GM19025 (cell line): Measurements from ENCODE around the gene BIRC3.

Experiments
- ATAC-seq: cut with Tn5 transposase; IDR thresholded peaks from one replicate; pipeline ENCODE4 v1.9.1; 2021; ENCODE audit warnings: mild to moderate bottlenecking, low read depth, moderate library complexity; ENCODE audit not compliant: unreplicated experiment

The BIRC3 gene

DNA sequence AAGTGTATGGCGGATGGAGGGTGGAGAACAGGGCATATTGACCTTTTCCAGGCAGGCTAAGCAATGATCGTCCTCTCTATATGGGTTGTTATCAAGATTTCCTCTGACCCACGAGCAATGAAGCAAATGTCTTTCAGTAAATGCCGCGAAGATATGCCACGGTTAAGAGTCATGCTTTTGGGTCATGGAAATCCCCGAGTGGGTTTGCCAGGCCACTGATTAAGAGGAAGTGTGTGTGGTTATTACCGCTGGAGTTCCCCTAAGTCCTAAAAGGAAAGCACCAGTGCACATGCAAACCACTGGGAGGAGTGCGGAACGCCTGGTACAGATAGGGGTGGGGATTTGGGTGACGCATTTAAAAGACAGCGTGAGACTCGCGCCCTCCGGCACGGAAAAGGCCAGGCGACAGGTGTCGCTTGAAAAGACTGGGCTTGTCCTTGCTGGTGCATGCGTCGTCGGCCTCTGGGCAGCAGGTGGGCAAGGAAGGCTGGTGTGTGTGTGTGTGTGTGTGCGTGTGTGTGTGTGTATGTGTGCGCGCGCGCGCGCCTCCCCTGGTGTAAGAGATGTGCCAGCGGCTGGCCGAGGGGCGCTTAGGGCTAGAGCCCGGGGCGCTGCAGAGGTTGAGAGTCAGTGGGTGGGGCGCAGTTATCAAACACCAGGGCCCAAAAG is at the start of gene BIRC3:
BIRC3 (plus strand) TSS at position 386 of the 669 bp plus-strand sequence. CDS start 7,026 bp downstream, outside the sequence.
- ATAC-seq = peak; percentile 78

DNA sequence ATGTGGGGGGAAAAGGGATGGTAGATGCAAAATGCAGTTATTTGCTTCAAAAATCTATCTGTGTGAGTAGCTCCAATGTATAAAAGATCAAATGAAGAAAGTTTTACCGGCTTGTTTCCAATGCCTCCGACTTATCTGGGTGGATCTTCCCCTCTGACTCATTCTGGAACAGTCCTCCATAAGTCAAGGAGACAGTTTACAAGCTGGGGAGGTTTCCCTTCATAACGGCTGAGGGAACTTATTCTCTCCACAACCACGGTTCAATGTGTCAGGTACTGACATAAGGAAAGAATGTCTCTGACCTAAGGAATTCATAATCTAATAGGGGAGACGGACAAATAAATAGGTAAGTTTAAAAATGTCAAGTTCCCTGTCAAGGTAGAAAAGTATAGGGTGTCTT is 49.7 kb upstream of the BIRC3 start:
- ATAC-seq = no peak

DNA sequence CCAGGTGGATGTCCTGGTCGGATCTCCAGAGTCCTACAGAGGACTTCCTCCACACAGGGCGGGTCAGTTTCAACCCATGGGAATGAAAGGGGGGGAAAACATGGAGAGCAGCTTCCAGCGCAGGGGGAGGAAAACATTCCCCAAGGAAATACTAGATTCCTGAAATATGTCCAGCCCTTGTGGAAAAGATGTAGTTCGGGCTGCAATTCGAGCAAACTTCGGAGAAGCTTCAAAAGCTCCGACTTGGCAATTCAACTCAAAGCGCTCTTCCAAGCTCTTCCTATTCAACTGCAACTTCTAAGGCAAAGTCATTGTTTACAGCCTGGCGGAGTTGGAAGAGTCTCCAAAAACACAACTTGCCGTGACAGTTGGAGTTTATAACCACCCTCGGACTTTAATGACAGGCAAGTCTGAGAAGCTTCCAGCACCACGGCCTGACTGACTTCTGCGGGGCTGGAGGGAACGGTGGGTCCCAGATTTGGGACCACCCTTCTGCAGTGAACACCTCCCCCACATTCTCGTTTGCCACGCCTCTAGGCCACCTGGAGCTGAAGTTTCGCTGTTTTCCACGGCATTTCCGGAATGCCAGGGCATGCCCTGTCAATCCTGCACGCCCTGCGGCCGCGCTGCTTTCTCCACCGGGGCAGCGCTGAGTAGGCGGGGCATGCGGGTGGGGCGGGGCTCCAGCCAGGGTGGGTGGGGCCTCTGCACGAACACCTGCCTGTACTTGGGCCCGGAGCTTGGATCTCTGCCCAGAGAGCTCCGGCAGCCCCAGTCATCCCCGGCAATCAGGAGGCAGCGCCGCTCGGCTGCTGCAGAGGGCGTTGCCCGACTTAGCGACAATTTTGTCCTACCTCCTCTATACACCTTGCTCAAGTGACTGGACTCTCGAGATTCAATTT is 49.0 kb upstream of the BIRC3 start:
- peak; percentile 91 for ATAC-seq

DNA sequence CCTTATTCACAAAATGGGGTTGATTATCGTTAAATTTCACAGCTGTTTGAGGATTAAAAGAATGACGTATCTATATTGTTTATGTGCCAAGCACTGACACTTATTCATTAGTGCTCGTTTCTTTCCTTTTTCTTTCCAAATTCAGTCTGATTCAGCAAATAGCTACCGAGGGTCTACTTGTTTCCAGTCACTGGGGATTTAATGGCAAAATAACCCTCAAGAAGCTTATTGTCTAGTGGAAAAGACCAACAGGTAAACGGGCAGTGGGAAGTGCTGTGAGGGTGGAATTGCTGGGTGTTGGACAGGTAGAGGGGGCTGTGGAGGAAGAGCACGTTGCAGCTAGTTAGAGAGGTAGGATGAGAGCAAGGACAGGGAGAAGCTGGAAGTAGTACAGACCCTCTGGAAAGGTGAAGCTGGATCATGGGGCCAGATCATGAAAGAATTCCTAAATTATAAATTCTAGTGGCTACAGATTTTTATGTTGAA is 48.3 kb upstream of the BIRC3 start:
- ATAC-seq = no peak

DNA sequence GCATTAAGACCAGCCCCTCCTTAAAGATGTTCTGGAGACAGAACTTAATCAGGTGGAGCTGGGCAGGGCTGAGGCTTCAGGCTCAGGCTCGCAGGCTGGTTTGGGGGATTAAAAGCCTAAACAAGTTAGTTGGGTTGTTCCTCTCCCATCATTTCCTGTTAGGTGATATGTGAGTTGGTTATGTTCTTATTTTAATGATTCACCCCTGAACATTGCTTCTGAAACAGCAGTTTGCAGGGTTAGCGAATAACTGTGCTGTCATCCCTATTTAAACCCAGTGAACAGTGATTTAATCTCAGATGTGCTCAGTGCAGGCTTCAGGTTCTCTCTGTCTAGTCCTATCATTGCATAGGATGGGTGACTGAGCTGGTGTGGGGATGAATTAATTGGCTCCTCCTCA is 47.4 kb upstream of the BIRC3 start:
- ATAC-seq = no peak

DNA sequence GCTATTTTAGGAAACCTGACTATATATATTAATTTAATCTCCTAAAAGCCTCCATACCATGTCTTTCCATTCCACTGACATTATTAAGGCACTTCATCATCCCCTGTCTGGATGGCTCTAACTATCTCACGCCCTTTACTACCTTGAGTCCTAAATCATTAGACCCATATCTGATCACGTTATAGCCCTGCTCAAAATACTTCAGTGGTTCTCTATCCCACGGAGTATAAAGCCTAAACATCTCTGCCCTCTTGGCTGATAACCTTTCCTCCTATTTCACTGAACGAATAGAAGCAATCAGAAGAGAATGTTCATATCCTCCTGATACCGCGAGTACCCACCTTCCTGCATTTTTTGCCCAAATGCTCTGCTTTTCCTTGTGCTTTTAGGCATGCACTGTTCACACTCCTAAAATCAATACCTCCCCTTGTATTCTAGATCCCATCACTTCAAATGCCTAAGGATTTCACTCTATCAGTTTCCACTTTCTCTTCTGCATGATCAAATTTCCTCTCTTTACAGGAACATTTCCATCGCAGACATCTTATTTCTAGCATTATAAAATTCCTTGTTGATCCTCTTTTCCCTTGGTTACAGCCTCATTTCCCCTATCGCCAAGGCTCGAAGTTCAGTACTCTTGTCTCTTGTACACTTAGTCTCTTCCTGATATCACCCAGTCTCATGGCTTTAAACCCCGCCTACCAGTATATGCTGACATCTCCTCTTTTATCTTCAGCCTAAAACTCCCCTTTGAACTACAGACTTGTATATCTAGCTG is 45.0 kb upstream of the BIRC3 start:
- ATAC-seq = no peak

DNA sequence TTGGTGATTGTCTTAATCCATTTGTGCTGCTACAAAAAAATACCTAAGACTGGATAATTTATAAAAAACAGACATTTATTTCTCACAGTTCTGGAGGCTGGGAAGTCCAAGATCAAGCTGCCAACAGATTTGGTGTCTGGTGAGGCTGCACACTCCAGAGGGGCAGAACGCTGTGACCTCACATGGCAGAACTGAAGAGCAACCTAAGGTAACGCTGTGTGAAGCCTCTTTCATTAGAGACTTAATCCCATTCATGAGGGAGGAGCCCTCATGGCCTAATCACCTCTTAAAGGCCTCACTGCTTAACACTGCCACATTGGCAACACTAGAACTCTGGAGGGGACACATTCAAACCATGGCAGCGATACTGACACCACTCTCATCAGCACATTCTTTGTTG is 42.7 kb upstream of the BIRC3 start:
- ATAC-seq = no peak

DNA sequence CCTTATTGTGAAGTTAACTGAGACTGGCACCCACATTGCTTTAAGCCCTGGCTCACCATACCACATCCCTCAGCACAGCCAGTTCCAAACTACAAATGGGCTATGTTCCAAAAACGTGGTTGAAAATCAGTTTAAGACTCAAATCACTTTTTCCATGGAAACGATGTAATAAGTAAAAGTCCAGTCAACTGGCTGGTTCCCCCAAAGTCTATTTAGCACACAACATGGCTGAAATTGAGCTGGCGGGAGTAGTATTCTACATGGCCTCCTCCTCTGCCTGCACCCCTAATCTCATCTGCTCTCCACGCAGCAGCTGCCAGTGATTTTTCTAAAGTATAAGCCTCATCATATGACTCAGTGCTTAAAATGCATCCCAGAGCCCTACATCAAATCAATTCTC is 40.9 kb upstream of the BIRC3 start:
- ATAC-seq = no peak

DNA sequence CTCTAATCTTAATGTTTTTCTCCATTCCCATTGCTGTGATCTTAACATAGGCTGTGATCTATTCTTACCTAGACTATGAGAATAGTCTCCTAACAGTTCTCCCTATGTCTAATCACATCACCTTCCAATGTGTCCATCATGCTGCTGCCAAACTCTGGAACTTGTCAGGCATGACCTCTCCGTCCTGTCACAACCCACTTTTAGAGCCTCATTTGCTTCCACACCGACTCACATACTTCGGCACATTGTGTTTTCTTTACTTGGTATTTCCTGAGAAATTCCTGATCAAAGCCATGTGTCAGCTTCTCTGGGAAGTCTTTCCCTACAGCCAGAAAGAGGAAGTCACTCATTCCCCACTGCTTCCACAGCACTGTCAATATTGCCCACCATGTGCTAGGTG is 40.5 kb upstream of the BIRC3 start:
- no peak for ATAC-seq

DNA sequence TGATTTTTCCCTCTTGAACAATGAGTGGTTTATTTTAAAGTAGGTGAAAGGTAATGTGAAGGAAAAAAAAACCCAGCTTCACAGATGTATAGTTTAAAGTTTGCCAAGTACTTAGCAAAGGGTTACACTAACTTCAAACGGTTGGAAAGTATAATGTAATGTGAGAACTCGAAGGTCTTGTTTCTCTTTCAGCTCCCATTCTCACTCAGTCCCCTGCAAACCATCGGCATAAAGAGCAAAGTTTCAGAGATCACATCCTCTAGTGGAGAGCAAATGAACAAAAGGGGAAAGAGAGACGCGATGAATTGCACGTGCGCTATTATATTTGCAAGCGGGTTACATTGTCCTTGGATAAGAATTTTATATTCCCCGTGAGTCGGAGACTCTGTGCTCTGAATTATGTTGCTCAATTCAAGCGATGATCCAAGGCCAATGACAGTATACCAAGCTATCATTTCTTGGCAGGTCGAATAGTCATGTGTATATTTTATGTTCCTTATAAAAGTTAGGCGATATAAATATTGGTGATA is 37.6 kb upstream of the BIRC3 start:
- peak; percentile 92 for ATAC-seq

DNA sequence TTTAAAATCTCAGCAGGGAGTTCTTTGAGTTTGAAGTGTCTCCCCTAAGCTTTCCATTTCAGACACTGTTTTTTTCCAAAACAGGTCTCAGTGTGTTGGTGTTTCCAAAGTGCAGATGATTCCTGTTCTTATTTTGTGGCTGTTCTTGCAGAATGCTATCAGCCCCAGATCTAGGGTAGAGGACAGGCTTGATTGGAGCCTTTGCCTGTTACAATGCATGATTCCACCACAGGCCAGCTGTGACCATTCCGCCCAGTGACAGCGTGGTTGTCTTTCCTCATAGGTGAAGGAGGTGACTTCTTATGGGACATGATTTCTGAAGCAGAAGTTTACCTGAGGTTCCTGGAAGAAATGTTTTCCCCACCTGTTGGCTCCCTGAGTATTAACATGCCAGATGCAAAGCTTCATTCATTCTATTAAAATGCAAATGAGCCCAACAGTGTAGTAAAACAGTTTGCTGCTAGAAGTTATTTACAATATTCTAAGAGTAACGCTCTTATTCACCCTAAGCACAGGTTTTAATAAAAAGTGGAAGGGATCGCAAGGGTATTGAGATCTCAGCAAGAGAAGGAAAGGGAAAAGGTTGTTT is 36.9 kb upstream of the BIRC3 start:
- ATAC-seq = no peak

DNA sequence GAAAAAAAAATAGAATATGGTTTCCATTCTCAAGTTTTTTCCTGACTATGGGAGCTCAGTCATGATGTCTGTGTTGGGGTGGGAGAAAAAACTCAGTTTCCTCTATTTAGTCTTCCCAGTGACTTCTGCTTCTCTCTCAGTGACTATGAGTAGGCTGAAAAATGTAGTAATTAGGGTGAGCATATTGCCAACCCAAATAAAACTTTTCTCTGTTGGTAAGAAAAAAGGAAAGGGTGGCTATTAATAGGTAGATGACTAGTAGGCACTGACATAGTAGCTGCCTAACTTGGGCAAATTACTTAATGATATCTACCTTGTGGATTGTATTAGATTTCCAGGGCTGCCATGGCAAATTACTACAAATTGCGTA is 34.2 kb upstream of the BIRC3 start:
- ATAC-seq = no peak

DNA sequence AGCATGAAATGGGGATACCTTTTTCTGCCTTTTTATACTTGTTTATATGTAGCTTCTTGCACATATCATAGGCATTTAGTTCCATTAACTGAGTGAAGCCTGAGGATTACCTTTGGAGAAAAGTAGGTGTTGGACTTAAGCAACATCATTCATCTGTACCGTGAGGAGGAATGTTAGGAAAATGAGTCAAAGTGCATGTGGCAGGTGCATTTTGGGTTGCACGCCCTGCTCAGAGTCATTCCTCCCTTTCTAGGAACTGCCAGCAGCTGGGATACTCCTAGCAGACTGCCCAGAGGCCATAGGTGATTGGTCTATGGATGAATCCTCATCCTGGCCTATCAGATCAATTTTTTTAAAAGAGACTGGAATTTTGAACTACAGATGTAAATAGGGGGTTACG is 33.3 kb upstream of the BIRC3 start:
- ATAC-seq = no peak

DNA sequence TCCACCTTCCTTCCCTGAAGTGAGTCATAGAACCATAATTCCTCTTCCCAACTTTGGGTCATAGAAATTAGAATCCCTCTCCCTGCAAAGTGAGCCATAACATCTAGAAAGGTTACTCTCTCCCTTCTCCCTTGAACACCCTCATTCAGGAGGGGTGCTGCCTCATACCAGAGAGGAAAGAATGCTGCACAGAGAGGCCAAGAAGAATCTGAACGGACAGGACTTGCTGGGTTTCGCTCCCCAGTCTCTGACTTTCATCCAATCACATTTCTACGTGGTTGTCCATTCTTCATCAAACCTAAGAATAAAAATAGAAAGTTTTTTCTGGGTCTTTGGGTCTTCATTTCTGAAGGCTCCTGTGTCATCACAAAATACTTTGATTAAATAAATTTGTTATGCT is 31.0 kb upstream of the BIRC3 start:
- ATAC-seq = no peak

DNA sequence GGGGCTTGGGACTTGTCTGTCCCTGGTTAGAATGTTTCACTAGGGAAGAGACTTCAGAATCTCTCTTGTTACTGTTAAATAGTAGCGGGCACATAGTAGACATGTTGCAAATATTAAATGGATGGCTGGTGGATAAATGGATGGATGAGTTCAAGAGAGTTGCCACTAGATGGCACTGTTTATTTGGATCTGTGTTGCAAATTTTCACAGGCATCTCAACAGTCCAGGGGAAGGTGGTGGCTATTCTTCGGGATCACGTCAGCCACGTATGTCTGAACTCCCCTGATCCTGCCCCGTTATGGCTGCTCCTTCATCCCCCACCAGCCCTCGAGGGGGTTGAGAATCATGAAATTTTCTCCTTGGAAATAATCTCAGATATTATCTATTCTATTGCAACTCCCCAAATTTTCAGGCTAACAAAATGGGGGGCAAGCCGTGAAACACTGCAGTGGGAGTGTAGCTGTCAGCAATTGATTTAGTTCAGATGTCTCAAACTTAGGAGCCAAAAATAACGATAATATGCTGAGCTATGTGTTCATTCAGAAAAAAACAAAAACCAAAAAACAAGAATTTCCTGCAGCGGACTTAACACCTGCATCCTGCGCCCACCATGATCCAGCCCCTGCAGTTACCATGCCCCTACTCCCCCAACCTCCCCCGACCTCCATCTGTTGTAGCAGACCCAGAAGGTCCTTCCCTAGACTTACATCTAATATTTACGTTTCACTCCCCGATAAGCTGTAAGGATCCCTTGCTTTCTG is 29.1 kb upstream of the BIRC3 start:
- ATAC-seq = peak; percentile 87

DNA sequence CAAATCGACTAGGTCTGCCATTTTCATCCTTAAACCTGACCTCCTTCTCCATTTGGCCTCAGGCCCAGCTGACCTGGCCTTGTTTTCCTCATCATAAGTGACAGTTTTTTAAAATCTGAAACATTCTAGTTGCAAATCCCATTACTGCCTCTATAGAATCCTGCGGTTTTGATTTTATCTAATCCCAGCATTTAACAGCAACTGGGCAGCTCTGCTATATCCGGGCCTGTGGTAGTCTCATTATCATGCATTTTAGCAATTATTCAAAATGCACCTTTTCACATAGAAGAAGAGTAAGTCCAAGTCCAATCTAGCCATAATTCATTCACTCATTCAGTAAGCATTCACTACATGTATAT is 28.6 kb upstream of the BIRC3 start:
- ATAC-seq = no peak

DNA sequence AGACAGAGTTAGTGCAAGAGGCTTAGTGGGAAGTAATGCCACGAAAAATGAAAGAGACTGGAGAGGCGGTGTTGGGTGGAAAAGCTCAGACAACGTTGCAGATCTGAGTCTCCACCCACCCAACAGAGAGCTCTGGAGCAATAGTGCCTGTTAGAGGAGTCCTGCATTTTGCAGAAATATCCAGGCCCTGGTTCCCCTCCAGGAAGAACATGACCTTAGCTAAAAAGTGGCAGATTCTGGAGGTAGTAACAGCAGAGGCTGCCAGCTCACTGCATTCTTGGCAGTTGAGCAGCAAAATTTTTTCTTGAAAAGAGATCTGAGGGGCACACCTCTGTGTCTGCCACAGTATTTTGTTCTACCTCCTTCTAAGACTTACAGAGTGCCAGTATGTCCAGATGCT is 27.7 kb upstream of the BIRC3 start:
- ATAC-seq = no peak

DNA sequence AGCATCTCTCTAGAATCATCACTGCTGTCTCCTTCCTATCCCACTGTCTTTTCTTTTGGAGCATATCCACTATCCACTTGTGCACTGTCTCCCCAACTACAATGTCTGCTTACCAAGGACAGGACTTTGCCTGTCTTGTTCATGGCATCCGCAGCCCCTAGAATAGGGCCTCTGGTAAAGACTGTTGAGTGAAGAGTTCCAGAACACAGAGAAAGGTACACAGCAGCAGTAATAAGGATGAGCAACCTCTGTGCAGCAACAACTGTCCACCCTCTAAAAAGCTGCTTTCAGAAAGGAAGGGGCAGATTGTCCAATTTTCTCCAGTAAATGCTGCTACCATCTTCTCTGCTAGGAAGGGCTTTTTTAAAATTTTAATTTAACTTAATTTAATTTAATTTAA is 25.5 kb upstream of the BIRC3 start:
- no peak for ATAC-seq

DNA sequence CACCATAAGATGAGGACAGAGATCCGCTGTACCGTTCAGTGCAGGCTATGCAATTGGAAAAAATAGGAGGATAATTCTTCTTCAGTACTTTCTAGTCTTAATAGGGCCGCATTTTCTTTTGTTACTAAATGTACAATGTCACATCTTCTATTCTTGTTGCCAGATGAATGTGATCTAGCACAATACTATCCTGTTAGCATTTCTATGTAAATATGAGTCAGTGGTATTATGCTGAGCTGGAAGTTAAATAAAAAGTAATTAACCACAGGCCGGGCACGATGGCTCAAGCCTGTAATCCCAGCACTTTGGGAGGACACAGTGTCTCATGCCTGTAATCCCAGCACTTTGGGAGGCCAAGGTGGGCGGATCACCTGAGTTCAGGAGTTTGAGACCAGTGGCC is 24.4 kb upstream of the BIRC3 start:
- no peak for ATAC-seq
